ENCODE results near the gene ST6GAL1.

Gene ST6GAL1

GRCh38 chr3:186998937-186999368 lies 68.6 kb downstream of the ST6GAL1 start:
- H3K36me3 ChIP-seq (ENCODE audit: insufficient read depth): no peaks in the 10 kb centered on the region
- no peaks in the 10 kb centered on the region for H3K79me2 ChIP-seq (ENCODE audit: insufficient read depth, low read depth)
- no peak overlapping the region for H2AFZ ChIP-seq (ENCODE audit: low read depth)
- no peak overlapping the region for H3K27ac ChIP-seq
- no peaks in the 10 kb centered on the region for H4K20me1 ChIP-seq (ENCODE audit: insufficient read depth)
- H3K9ac ChIP-seq: no peak overlapping the region
- H3K4me2 ChIP-seq: no peak overlapping the region
- H3K4me3 ChIP-seq (IDR thresholded peaks at IDR 0.05; ENCODE audit: insufficient read depth, low read depth, low read length): no peak overlapping the region
- peaks cover 30% of the 10 kb centered on the region for H3K4me1 ChIP-seq (ENCODE audit: low read depth, poor library complexity, severe bottlenecking)
- H3K27me3 ChIP-seq (ENCODE audit: insufficient read depth, low read depth): no peaks in the 10 kb centered on the region
- TF ChIP-seq CTCF (conservative IDR thresholded peaks at IDR 0.05; ENCODE audit: low read depth, low read length): no peak

GRCh38 chr3:187000711-187001151 lies 70.4 kb downstream of the ST6GAL1 start:
- peak overlapping the region; percentile 27; the same call in 1 of the 2 replicates for H2AFZ ChIP-seq (ENCODE audit: low read depth)
- H3K4me2 ChIP-seq: peak overlapping the region; percentile 66; the same call in 1 of the 2 replicates
- H4K20me1 ChIP-seq (ENCODE audit: insufficient read depth): no peaks in the 10 kb centered on the region
- no peaks in the 10 kb centered on the region for H3K27me3 ChIP-seq (ENCODE audit: insufficient read depth, low read depth)
- H3K27ac ChIP-seq: peak overlapping the region; percentile 54
- H3K4me3 ChIP-seq (IDR thresholded peaks at IDR 0.05; ENCODE audit: insufficient read depth, low read depth, low read length): no peak overlapping the region
- H3K4me1 ChIP-seq (ENCODE audit: low read depth, poor library complexity, severe bottlenecking): peaks cover 21% of the 10 kb centered on the region
- TF ChIP-seq CTCF (conservative IDR thresholded peaks at IDR 0.05; ENCODE audit: low read depth, low read length): no peak
- no peaks in the 10 kb centered on the region for H3K36me3 ChIP-seq (ENCODE audit: insufficient read depth)
- H3K9ac ChIP-seq: no peak overlapping the region; the same call in 1 of the 2 replicates
- no peaks in the 10 kb centered on the region for H3K79me2 ChIP-seq (ENCODE audit: insufficient read depth, low read depth)

GRCh38 chr3:187002915-187003314 lies 72.6 kb downstream of the ST6GAL1 start:
- Histone ChIP-seq H3K27ac (no peak overlapping the region), H3K27me3 (ENCODE audit: insufficient read depth, low read depth) (no peaks in the 10 kb centered on the region), H3K36me3 (ENCODE audit: insufficient read depth) (no peaks in the 10 kb centered on the region), H3K4me1 (ENCODE audit: low read depth, poor library complexity, severe bottlenecking) (peaks cover 21% of the 10 kb centered on the region), H3K9ac (no peak overlapping the region), H3K4me2 (no peak overlapping the region), H2AFZ (ENCODE audit: low read depth) (no peak overlapping the region), H4K20me1 (ENCODE audit: insufficient read depth) (no peaks in the 10 kb centered on the region), H3K4me3 (IDR thresholded peaks at IDR 0.05; ENCODE audit: insufficient read depth, low read depth, low read length) (no peak overlapping the region), H3K79me2 (ENCODE audit: insufficient read depth, low read depth) (no peaks in the 10 kb centered on the region)
- TF ChIP-seq CTCF (conservative IDR thresholded peaks at IDR 0.05; ENCODE audit: low read depth, low read length): no peak

GRCh38 chr3:187005827-187006481 lies 75.6 kb downstream of the ST6GAL1 start:
- no peak overlapping the region for H3K9ac ChIP-seq
- H3K36me3 ChIP-seq (ENCODE audit: insufficient read depth): no peaks in the 10 kb centered on the region
- H2AFZ ChIP-seq (ENCODE audit: low read depth): no peak overlapping the region
- H4K20me1 ChIP-seq (ENCODE audit: insufficient read depth): no peaks in the 10 kb centered on the region
- TF ChIP-seq CTCF (conservative IDR thresholded peaks at IDR 0.05; ENCODE audit: low read depth, low read length): no peak
- H3K79me2 ChIP-seq (ENCODE audit: insufficient read depth, low read depth): no peaks in the 10 kb centered on the region
- H3K27me3 ChIP-seq (ENCODE audit: insufficient read depth, low read depth): no peaks in the 10 kb centered on the region
- no peak overlapping the region for H3K4me3 ChIP-seq (IDR thresholded peaks at IDR 0.05; ENCODE audit: insufficient read depth, low read depth, low read length)
- peaks cover 6% of the 10 kb centered on the region for H3K4me1 ChIP-seq (ENCODE audit: low read depth, poor library complexity, severe bottlenecking)
- H3K4me2 ChIP-seq: no peak overlapping the region
- no peak overlapping the region for H3K27ac ChIP-seq

Data from KMS-11 (cell line).